HepG2 (cell line): ENCODE data around the gene CSNK1D. TPM values are rescaled to one million over a fixed set of nuclear protein-coding genes. Genes with fewer than 3 reads are reported as not detected.

Experiments
- ATAC-seq: fragments of 200-7000 bp; cut with Tn5 transposase; 3 replicates; pipeline ENCODE4 v1.9.1; 2020; ENCODE audit warnings: mild to moderate bottlenecking, moderate library complexity
- BruUV-seq: library from RNA; stranded (reverse); fragments of 400-500 nt; replicated peaks from 2 replicates; lab custom pipeline; 2021; lab: Mats Ljungman, UMichigan
- CTCF ChIA-PET: fragments of 300-600 bp; formaldehyde crosslinking; extraction: SDS; loops from one replicate; lab custom pipeline; 2021; ENCODE audit warnings: low total read pairs, inconsistent platforms, low intra/inter-chr PET ratio; lab: Yijun Ruan, JAX
- POLR2A ChIA-PET: fragments of 350-600 bp; sonication (Branson Sonifier 250); formaldehyde crosslinking; loops from one replicate; lab custom pipeline; 2020; ENCODE audit warnings: antibody characterized with exemption, inconsistent platforms; lab: Yijun Ruan, JAX
- DNase-seq: peaks from one replicate; pipeline ENCODE4 v3.0.0-alpha.2; 2015; ENCODE audit warnings: low spot score
- FAIRE-seq: peaks from 3 replicates; lab custom pipeline; 2011; peaks lifted over from hg19 to GRCh38; lab: Jason Lieb, UNC
- H2AFZ ChIP-seq: one replicate; pipeline ENCODE4 v1.6.1; 2011; ENCODE audit warnings: low read length, inconsistent platforms
- H3K27ac ChIP-seq: fragments of 300-600 bp; 3 replicates; pipeline ENCODE4 v1.8.0; 2011; ENCODE audit warnings: mixed run types, mild to moderate bottlenecking, mixed read lengths, low read length, inconsistent platforms; ENCODE audit not compliant: insufficient read depth; ENCODE audit errors: extremely low read length
- H3K27me3 ChIP-seq, 2 experiments: fragments of 200-600 bp in 1 of 2; 2 replicates in 1 of 2; 3 replicates in 1 of 2; pipeline versions ENCODE4 v1.6.0 to v1.8.0; 2011; ENCODE audit warnings: low read length in 2 of 2, mild to moderate bottlenecking in 2 of 2, moderate library complexity in 2 of 2, inconsistent platforms in 1 of 2; ENCODE audit not compliant: insufficient read depth in 2 of 2, control insufficient read depth in 1 of 2
- H3K36me3 ChIP-seq, 2 experiments: fragments of 200-600 bp in 1 of 2; replicated peaks in 1 of 2; 2 replicates in 1 of 2; 3 replicates in 1 of 2; pipeline versions ENCODE4 v1.5.1 to v1.8.0; 2011; ENCODE audit warnings: low read length in 2 of 2, inconsistent platforms in 1 of 2; ENCODE audit not compliant: insufficient read depth in 2 of 2, control insufficient read depth in 1 of 2
- H3K4me1 ChIP-seq: 2 replicates; pipeline ENCODE4 v1.5.1; 2012; ENCODE audit warnings: low read length, inconsistent platforms; ENCODE audit not compliant: insufficient read depth
- H3K4me2 ChIP-seq: 2 replicates; pipeline ENCODE4 v1.6.0; 2011; ENCODE audit warnings: low read depth, low read length, inconsistent platforms
- H3K4me3 ChIP-seq, 3 experiments: fragments of 200-600 bp in 1 of 3; sonication (generic), shearing (Covaris generic) in 1 of 3; replicated peaks in 1 of 3; 2 replicates each; pipeline ENCODE4 v1.5.1; 2011 to 2016; ENCODE audit warnings: low read length in 3 of 3, inconsistent platforms in 2 of 3, low read depth in 2 of 3, mild to moderate bottlenecking in 2 of 3, control low read depth in 1 of 3, mixed read lengths in 1 of 3; ENCODE audit not compliant: insufficient read depth in 1 of 3
- H3K79me2 ChIP-seq: one replicate; pipeline ENCODE4 v1.6.1; 2011; ENCODE audit warnings: low read length, inconsistent platforms; ENCODE audit not compliant: insufficient read depth
- H3K9ac ChIP-seq: 2 replicates; pipeline ENCODE4 v1.6.0; 2011; ENCODE audit warnings: mild to moderate bottlenecking, low read depth, low read length, inconsistent platforms; ENCODE audit not compliant: insufficient read depth
- H3K9me3 ChIP-seq: 2 replicates; pipeline ENCODE4 v1.5.1; 2012; ENCODE audit warnings: mild to moderate bottlenecking, low read length
- H4K20me1 ChIP-seq: 2 replicates; pipeline ENCODE4 v1.6.0; 2011; ENCODE audit warnings: inconsistent platforms, mild to moderate bottlenecking, low read length, moderate library complexity; ENCODE audit not compliant: insufficient read depth
- NCOA2 ChIP-seq: sonication (generic); formaldehyde crosslinking; IDR thresholded peaks from 2 replicates; pipeline ENCODE4 v1.8.0; 2022; ENCODE audit warnings: inconsistent platforms
- PPARG ChIP-seq: conservative IDR thresholded peaks from 2 replicates; pipeline ENCODE4 v1.6.1; 2016; ENCODE audit warnings: missing biosample characterization, missing genetic modification reagents
- RAD21 ChIP-seq: fragments of 450-650 bp; formaldehyde crosslinking; IDR thresholded peaks from 2 replicates; pipeline ENCODE4 v1.5.0; 2020; ENCODE audit warnings: mild to moderate bottlenecking
- SATB2 ChIP-seq: sonication (generic); formaldehyde crosslinking; IDR thresholded peaks from 2 replicates; pipeline ENCODE4 v1.5.0; 2020; ENCODE audit warnings: missing genetic modification reagents
- SP140L ChIP-seq: sonication (generic); formaldehyde crosslinking; IDR thresholded peaks from 2 replicates; pipeline ENCODE4 v1.4.0; 2020; ENCODE audit warnings: missing genetic modification reagents, borderline replicate concordance
- TRAFD1 ChIP-seq: sonication (generic); formaldehyde crosslinking; IDR thresholded peaks from 2 replicates; pipeline ENCODE4 v1.5.1; 2020; ENCODE audit warnings: missing genetic modification reagents, mild to moderate bottlenecking, borderline replicate concordance
- ZMAT3 ChIP-seq: sonication (generic); formaldehyde crosslinking; conservative IDR thresholded peaks from 2 replicates; pipeline ENCODE4 v1.7.0; 2021; ENCODE audit warnings: missing genetic modification reagents
- ZNF256 ChIP-seq: sonication (generic); formaldehyde crosslinking; conservative IDR thresholded peaks from 2 replicates; pipeline ENCODE4 v1.4.0; 2020; ENCODE audit warnings: missing genetic modification reagents
- ZNF34 ChIP-seq: sonication (generic); formaldehyde crosslinking; IDR thresholded peaks from 2 replicates; pipeline ENCODE4 v1.4.0; 2020; ENCODE audit warnings: mild to moderate bottlenecking, missing genetic modification reagents, borderline replicate concordance
- ZNF746 ChIP-seq: sonication (generic); formaldehyde crosslinking; IDR thresholded peaks from 2 replicates; pipeline ENCODE4 v1.8.0; 2022; ENCODE audit warnings: mild to moderate bottlenecking, missing genetic modification reagents
- WGBS: methylation state at CpG from one replicate; pipeline ENCODE4 v1.1.6; 2017; ENCODE audit warnings: low lambda C conversion rate; 5-methylcytosine and 5-hydroxymethylcytosine counted together
- in situ Hi-C: cut with HindIII; loops from 2 replicates; pipeline ENCODE4 v1.10.0; 2017; ENCODE audit warnings: low pct_unique_long_range_greater_than_20kb; ENCODE audit not compliant: extremely low pct_ligation_motif_present
- intact Hi-C: fragments of 100-400 bp; cut with micrococcal nuclease; formaldehyde crosslinking; loops from one replicate; pipeline ENCODE4 v1.10.0; 2022; ENCODE audit not compliant: unreplicated experiment
- polyA plus RNA-seq, 8 experiments: library from polyadenylated mRNA; depleted of rRNA in 3 of 8; stranded (reverse) in 7 of 8; unstranded in 1 of 8; fragments of >200 nt; fragmentation: Illumina TruSeq in 4 of 8; extraction: Trizol in 4 of 8; gene quantifications; 2 replicates each; pipeline versions ENCODE4 v1.2.1 to v1.2.3, GENCODE V29; 2011 to 2016; ENCODE audit warnings: low read depth in 4 of 8, missing spikeins in 1 of 8, mixed read lengths in 1 of 8; ENCODE audit not compliant: insufficient read depth in 1 of 8
- total RNA-seq, 5 experiments: library from RNA; depleted of rRNA; stranded (reverse); fragments of >200 nt; fragmentation: Illumina TruSeq; extraction: Trizol; gene quantifications; 2 replicates each; pipeline ENCODE4 v1.2.3, GENCODE V29; 2016; ENCODE audit warnings: low read depth in 1 of 5
- TF ChIP-seq, protein P1 (sequence below): IDR thresholded peaks from 2 replicates; pipeline ENCODE4 v1.6.1; 2016; ENCODE audit warnings: missing compliant biosample characterization, missing genetic modification reagents, borderline replicate concordance

The CSNK1D gene
- total and polyA plus RNA-seq, 2 of the 13 experiments (the other 11 are each of a cell fraction or from before 2014, with no cell fraction given): 31.5 to 128 TPM

GRCh38 chr17:82200743-82201497 lies 72.6 kb downstream of the CSNK1D start:
- no TSS peak for BruUV-seq
- peaks cover 7 to 13% of the 10 kb centered on the region in 2 experiments; a peak in 4 of 5 replicates for H3K36me3 ChIP-seq
- FAIRE-seq: no peak

More at GRCh38 chr17:82200743-82201497, 72.6 kb downstream of the CSNK1D start:
- ATAC-seq (no peak), DNase-seq (no peak)
- TF ChIP-seq ZNF746 (CRISPR knock-in tag): no peak
- no peak for TF ChIP-seq SATB2
- TF ChIP-seq PPARG (CRISPR knock-in tag): no peak
- no peak for TF ChIP-seq RAD21 (CRISPR knock-in tag)
- TF ChIP-seq, protein P1, sequence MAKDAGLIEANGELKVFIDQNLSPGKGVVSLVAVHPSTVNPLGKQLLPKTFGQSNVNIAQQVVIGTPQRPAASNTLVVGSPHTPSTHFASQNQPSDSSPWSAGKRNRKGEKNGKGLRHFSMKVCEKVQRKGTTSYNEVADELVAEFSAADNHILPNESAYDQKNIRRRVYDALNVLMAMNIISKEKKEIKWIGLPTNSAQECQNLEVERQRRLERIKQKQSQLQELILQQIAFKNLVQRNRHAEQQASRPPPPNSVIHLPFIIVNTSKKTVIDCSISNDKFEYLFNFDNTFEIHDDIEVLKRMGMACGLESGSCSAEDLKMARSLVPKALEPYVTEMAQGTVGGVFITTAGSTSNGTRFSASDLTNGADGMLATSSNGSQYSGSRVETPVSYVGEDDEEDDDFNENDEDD (CRISPR knock-in tag): no peak
- no peak for TF ChIP-seq TRAFD1 (CRISPR knock-in tag)
- TF ChIP-seq SP140L (CRISPR knock-in tag): no peak
- no peak for TF ChIP-seq ZMAT3 (CRISPR knock-in tag)
- no peak for TF ChIP-seq ZNF34 (CRISPR knock-in tag)
- TF ChIP-seq NCOA2 (CRISPR knock-in tag): no peak
- no peak for TF ChIP-seq ZNF256 (CRISPR knock-in tag)
- Histone ChIP-seq H3K27me3 (no peaks in the 10 kb centered on the region), H3K4me1 (peaks cover 12% of the 10 kb centered on the region), H3K27ac (no peak overlapping the region), H3K79me2 (no peaks in the 10 kb centered on the region), H3K9ac (no peak overlapping the region), H2AFZ (no peak overlapping the region), H4K20me1 (no peaks in the 10 kb centered on the region), H3K4me2 (no peak overlapping the region), H3K4me3 (no peak overlapping the region), H3K9me3 (no peaks in the 10 kb centered on the region)
- 91% methylated on average over 13 of the region's 13 CpGs for WGBS
- in situ Hi-C loops: no loop called here
- POLR2A ChIA-PET: no interaction called here
- CTCF ChIA-PET: no interaction called here
- intact Hi-C loops: no loop called here
